Left colon (tissue), 2 donors: Measurements from ENCODE around the gene FOXP2. TPM values are rescaled to one million over a fixed set of nuclear protein-coding genes. Genes with fewer than 3 reads are reported as not detected.

Experiments used
- ATAC-seq: fragments of 200-7000 bp; cut with Tn5 transposase; one replicate; pipeline ENCODE4 v1.9.1; 2020; ENCODE audit warnings: mild to moderate bottlenecking, moderate library complexity
- DNase-seq, 2 donors: peaks; one replicate each; pipeline ENCODE4 v3.0.0-alpha.2; 2020
- intact Hi-C, 2 donors: fragments of 100-400 bp; cut with DNase I in 1 of 2; cut with micrococcal nuclease in 1 of 2; formaldehyde crosslinking; loops; one replicate each; pipeline versions ENCODE4 v1.11.2 to v1.14.0; 2022; cut with DNase I, micrococcal nuclease
- total RNA-seq, 2 donors: library from RNA; stranded (reverse); fragmentation: NEBNext Ultra II Directional; extraction: Animal tissue kit (Norgen Biotek cat#: 25700); gene quantifications; one replicate each; pipeline ENCODE4 v1.2.1, GENCODE V29; 2021
- donor health status: DM: no; HTN: no; CAD: no.
- donor health status: DM: yes; HTN: yes; CAD: no.

The FOXP2 gene
- total RNA-seq, 2 donors from 2014 or later = 12.8 to 21.1 TPM

DNA sequence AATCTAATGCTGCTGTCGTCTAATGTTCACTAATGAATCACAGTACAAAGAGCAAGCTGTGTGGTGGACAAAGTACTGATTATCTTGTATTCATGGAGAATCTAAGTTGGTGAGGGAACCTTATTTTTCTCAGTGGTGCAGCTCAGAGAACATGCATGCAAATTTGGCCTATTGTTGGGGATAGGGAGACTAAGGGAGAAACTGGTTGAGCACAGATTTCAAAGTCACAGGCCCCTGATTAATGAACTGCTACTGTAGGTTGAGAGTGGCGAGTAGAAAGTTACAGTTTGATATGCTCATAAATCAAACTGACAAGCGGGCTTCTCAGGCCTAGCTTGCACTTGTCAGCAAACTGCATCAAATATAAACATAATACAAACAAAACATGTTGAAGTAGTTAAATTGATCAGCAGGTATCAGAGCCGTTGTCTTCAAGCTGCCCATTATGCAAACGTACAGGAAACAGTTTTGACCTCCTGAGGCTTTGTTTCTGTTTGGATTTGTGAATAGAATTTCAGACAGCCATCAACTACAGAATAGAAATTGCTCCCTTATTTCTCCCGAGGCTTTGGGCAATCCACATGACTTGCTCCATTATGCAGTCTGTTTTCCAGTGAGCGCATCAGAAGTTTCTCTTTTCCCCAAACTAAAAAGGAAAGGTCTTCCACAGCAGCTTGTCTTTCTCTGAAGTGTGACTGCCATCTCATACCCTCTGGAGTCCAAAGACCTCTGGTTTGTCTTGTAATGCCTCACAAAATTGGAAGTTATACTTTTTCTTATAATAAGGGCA is 215.8 kb downstream of the FOXP2 start:
- intact Hi-C loops = no loop called here
- ATAC-seq = no peak
- no peak for DNase-seq

DNA sequence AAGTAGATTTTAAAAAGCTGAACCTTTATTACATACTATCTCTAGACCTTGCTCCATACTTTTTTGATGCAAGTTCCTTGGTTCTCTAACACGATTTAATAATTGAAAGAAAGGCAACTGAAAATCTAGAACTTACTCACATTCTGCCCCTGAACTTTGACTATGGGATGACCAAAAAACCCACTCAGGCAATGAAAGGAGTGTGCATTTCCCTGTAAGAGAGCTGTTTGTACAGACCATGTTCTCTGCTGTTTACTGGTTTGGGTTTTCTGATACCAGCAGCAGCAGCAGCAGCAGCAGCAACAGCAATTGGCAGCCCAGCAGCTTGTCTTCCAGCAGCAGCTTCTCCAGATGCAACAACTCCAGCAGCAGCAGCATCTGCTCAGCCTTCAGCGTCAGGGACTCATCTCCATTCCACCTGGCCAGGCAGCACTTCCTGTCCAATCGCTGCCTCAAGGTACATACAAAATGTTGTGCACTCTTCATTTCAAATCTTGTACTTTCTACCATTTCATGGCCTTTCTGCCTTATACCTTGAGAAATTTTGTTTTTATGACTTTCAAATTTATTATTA is 216.7 kb downstream of the FOXP2 start:
- no peak for DNase-seq
- ATAC-seq = no peak
- intact Hi-C loops = no loop called here

DNA sequence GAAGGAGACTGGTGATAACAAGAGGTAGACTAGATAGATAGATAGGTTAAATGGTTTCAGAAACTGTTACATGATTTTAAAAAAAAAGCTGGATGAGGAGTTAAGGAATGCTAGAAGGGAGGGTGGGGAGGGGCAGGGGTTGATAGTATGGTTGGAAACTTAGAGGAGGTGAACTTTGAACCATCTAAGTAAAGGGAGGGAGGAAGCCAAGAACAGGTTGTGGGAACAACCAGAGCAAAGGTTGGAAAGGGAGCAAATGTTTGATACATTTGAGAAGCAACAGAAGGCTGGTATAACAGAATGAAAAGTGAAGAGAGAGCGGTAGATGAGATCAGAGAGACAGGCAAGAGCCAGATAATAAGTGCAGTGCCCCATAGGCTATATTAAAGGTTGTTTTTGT is 224.8 kb downstream of the FOXP2 start:
- intact Hi-C loops = no loop called here
- peak; percentile 97 for ATAC-seq
- no peak for DNase-seq

DNA sequence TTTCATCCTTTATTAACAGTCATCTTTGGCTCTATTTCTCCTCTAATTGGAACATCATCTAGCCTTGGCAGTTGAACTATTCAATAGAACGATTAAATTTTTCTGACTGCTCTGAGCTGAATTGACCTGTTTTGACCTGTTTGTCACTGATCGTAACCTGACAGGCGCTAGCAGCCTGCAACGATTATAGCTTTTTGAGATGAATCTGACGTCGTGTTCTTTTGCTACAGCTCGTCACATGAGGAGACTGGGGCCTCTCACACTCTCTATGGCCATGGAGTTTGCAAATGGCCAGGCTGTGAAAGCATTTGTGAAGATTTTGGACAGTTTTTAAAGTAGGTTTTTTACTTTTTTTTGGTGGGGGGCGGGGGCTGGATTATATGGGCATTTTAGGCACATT is 229.8 kb downstream of the FOXP2 start:
- intact Hi-C loops = loop anchor here in 1 of 2 donors (10.0 kb wide), 1 partner anchor 560 kb away; no protein-coding TSS in a partner anchor
- DNase-seq (no peak), ATAC-seq (no peak)

DNA sequence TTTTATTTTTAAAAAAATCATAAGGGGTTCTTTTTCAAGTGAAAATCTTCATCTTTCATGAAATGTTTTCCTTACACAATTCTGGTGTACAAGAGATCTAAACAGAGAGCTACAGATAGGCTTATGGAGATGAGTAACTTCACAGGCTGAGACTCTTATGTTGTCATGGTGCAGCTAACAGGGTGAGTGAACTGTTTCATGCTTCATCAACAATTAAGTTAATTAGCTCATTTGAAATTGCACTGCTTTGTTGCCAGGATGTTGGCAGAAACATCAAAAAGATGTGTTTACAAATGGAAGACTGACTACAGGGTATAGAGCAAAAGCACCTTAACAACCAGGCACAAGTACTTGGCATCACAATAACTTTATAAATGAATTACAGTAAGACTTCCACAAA is 230.8 kb downstream of the FOXP2 start:
- ATAC-seq = no peak
- intact Hi-C loops = loop anchor here in 1 of 2 donors (10.0 kb wide), 1 partner anchor 561 kb away; no protein-coding TSS in a partner anchor
- no peak for DNase-seq

DNA sequence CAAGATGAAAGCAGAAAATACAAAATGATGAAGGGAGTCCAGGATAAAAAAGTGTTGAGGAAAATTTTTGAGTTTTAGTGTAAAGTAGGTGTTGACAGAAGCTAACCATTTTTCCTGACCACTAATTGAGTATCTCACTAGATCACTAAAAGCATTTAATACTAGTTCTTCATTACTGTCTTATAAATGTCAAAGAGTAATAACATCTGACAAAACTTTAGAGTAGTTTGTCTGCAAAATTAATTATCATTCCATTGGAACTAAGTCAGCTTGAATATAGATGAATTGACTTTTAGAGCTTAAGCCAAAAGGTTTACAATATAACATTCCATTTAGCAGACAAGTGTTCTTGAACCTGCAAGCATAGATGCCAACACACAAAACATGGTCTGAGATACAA is 232.9 kb downstream of the FOXP2 start:
- ATAC-seq (no peak), DNase-seq (no peak)
- intact Hi-C loops = loop anchor here in 1 of 2 donors (10.0 kb wide), 1 partner anchor 563 kb away; no protein-coding TSS in a partner anchor

DNA sequence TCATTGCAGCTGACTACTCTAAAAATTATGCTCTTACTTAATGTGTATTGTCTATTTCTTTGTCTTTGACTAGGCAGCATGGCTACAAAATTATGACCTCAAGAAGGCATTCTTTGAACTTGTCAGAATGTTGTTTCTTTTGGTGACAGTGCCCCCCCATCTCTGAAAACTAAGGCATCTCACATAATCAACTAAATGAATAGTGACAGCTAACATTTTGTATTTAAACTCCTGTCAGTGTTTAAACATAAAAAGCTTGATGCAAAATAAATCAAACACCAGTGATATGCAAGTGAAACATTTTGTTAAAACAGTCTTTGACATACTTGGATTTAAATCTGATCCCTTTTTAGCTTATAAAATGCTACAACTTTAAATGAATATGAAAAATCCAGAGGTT is 233.5 kb downstream of the FOXP2 start:
- intact Hi-C loops = loop anchor here in 1 of 2 donors (10.0 kb wide), 1 partner anchor 563 kb away; no protein-coding TSS in a partner anchor
- ATAC-seq (no peak), DNase-seq (no peak)

DNA sequence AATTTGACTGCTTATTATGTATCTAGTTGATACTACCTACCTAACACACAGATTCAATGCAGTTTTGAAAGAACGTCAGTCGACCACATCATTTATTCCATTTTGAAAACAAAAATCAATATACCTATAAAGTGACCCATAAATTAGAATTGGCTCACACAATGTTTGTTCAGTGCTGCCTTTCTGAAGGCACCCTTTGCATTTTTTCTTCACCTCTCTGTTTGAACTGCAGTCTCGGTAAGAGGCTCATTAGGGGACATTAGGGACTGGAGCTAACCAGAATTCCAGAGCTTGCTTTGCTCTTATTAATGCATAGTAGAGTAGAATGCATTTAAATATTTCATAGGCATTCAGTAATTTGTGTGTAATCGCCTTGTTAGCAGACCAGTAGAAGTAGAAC is 234.1 kb downstream of the FOXP2 start:
- no peak for DNase-seq
- no peak for ATAC-seq
- intact Hi-C loops = loop anchor here in 1 of 2 donors (10.0 kb wide), 1 partner anchor 564 kb away; no protein-coding TSS in a partner anchor

DNA sequence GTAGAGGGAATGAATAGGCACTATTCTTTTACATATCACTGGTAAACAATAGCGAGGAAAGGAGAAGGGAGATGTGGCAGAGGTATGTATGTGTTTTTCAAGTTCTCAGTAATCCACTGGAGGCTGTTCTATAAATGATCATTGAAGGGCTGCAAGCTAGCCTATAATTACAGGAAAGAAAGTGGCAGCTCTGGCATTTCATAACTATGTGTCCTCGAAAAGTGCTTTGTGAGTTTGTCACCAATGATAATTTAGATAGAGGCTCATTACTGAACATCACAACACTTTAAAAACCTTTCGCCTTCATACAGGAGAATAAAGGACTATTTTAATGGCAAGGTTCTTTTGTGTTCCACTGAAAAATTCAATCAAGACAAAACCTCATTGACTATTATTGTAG is 235.1 kb downstream of the FOXP2 start:
- ATAC-seq (no peak), DNase-seq (no peak)
- intact Hi-C loops = loop anchor here in 1 of 2 donors (10.0 kb wide), 1 partner anchor 565 kb away; no protein-coding TSS in a partner anchor

DNA sequence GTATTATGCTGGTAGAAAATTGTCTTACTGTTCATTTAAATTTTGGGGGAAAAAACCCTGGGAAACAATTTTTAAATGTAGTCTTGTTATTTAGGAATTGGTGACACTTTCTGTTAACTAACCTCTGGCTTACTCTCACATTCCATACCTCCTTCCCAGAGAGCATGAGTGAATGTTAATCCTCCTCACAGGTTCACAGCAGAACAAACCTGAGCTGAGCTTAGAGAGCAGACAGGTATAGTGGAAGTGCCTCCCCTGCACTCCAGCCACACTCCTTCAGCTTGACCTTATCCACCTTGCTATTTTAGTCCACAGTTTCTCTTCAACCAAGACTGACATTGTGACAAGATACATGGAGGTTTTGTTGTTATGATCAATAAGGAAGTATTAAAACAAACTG is 235.9 kb downstream of the FOXP2 start:
- DNase-seq = no peak

DNA sequence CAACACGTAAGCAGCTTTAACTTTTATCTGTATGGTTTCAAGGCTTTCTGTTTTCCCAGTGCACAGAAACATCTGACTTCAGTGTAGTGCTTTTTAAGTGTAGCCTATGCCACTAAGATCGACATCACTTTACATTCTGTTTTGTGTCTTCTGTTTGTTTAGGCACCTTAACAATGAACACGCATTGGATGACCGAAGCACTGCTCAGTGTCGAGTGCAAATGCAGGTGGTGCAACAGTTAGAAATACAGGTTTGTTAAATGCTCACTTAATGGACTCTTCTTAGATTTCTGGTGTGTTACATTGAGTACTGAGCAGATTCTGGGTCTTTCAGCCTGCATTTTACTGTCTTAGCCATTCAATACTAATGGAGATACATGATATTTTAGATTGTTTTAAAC is 237.4 kb downstream of the FOXP2 start:
- ATAC-seq (no peak), DNase-seq (no peak)
- intact Hi-C loops = no loop called here

More for the DNA sequence above, 235.9 kb downstream of the FOXP2 start:
- intact Hi-C loops = no loop called here
- no peak for ATAC-seq

DNA sequence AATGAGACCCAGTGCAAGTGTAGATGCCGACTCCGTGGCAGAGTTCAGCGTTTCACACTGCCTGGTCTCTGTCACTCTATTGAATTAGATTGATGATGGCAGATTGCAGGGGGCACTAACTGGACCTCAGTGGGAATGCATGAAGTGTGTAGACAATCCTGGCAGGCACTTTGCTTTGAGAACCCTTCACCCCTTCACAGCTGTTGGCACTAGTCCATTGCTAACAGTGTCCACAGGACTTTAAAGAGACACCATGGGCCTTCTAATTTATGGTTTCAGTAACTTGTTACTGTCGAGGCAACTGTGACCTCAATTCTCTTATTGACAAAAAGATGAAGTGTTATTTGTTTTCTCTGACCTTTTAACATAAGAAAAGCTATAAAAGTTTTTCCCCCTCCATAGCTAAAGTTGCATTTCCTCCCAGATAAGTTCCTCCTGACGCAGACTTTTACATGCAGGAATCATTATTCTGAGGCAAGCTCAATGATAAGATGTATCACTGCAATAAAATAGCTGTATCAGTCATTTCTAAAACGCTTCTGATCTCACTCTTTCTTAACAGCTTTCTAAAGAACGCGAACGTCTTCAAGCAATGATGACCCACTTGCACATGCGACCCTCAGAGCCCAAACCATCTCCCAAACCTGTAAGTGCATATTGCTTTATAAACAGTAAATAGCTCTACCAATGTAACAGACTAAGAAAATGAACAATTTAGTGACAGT is 238.9 kb downstream of the FOXP2 start:
- ATAC-seq = no peak
- intact Hi-C loops = no loop called here
- no peak for DNase-seq

DNA sequence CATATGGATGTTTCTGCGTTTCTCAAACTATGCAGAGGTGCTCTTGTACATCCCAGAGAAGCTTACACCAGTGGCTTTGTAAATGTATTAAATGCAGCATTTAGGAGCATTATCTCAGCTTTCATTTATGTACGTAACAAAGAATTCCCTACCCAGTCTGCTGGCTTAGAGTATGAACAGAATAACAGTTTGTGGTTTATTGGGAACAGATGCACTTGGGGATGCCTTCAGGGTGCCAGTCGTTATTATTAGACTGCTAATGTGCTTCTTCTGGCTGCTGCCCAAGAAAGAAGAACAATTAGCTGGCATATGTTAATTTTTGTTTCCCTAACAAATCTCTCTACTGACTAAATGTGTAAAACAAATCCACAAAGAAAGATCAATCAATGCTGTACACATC is 241.9 kb downstream of the FOXP2 start:
- intact Hi-C loops = no loop called here
- DNase-seq = no peak
- ATAC-seq = no peak

DNA sequence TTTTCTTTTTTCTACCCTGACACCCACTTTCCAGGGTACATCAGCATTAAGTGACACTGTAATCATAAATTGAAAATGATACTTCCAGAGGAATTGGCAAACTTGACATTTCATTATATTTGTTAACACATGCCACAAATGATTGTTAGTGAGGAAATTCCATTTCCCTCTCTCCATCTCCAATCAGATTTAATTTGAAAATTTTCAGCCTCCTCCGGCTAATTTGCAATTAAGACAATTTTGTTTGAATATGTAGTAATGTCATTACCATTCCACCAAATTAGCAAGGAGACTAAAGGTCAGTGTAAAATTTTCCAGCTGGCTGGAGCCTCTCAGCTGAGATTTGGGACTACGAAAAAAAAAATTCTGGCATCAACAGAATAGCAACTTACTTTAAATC is 242.7 kb downstream of the FOXP2 start:
- no peak for ATAC-seq

DNA sequence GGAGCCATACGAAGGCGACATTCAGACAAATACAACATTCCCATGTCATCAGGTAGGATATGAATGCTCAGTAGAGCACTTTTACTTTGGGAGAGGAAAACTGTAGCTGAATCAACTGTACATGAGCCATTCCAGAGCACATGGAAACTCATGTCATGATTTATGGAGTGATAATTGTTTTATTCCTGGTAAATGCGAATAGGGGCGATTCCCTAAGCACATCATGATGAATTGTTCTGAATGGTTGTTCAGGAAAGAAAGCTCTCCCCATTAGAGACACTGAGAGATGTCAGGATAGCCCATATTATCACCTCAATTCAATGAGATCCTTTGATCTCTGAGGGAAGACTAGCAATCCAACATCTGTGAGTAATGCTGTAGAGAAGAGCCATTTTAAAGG is 243.6 kb downstream of the FOXP2 start:
- ATAC-seq (no peak), DNase-seq (no peak)
- intact Hi-C loops = no loop called here

More for the DNA sequence above, 242.7 kb downstream of the FOXP2 start:
- intact Hi-C loops = no loop called here
- DNase-seq = no peak

DNA sequence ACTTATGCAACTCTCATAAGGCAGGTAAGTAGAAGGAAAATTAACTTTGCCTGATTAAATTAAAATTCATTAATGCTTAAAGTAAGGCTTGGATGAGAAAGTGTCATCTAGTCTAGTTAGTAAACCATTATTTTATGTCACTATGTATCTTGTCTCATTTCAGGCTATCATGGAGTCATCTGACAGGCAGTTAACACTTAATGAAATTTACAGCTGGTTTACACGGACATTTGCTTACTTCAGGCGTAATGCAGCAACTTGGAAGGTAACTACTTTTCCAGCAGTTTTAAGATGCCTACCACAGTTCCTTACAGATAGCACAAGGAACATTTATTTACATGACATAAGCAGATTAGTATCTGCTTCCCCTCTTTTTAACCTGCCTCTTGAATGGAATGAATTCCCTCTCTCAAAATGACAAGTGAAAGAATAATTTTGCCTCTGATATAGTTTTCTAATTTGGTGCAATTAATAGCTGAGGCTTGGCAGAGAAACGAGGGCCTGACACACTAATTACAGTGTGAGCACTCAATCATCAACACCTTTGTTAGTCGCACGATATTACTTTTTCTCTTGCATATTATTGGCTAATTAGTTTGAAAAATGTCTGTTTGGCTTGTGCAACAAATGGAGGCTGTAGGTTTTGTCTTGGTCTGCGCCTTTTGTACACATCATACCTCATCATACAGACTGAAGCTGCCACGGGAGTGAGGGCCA is 245.0 kb downstream of the FOXP2 start:
- no peak for ATAC-seq
- intact Hi-C loops = no loop called here
- DNase-seq = no peak

DNA sequence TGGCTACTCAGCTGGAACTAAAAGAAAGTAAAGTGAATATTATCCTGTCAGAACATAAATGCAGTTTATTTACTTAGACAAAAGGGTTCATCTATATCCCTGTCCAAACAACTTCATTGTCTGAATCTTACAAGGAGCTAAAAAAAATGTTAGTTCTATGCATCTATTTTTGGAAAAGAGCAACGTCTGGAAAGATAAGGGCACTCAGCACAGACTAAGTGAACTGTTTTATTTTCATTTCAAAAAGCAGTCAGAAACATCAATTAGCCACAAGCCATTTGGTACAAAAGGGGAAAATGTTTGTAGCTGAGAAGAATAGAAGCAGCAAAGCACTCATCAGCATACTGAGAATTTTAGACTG is 245.5 kb downstream of the FOXP2 start:
- intact Hi-C loops = no loop called here
- ATAC-seq (no peak), DNase-seq (no peak)

DNA sequence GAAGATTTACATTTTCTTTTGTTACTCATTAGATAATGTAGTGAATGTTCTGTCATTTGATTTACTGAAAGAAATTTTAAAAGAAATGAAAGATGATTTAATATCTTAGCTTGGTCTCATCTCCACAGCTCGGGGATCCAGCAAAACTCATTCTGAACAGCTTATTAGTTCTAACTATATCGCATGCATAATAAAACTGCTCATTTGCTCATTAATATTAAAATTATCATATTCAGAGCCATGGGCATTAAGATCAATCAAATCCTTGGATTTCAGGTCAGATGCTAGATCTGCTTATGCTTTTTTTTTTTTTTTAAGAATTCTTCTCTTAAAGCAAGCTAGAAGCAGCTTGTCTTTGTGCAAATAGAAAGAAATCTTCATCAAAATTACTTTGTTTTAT is 246.1 kb downstream of the FOXP2 start:
- no peak for DNase-seq
- intact Hi-C loops = no loop called here
- no peak for ATAC-seq

DNA sequence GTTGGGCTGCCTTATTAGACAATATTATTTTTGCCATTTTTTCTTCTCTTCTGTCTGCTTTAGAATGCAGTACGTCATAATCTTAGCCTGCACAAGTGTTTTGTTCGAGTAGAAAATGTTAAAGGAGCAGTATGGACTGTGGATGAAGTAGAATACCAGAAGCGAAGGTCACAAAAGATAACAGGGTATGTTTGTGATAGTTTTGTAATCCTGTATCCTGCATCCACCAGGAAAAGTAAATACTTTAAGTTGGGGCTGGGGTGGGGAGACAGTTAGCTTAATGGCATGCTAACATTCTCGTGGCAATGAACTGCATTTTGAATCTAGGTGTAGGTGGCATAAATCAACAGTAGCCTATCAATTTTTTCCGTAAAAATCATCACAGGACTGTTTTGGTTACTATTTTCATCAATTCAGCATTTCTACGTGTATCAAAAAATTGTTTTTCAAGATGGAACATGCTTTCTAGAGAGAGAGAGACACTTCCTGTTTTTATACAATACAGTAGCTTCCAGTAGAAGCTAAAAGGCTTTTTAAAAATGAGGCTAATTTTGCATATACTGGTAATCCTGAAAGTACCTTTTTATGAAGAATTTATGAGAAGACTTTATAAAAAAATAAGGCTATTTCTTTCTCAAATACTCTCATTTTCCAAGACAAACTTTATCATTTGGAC is 247.5 kb downstream of the FOXP2 start:
- DNase-seq (no peak), ATAC-seq (no peak)
- intact Hi-C loops = no loop called here
